H1 (cell line): ENCODE results near the gene RALGAPA2. TPM values are rescaled to one million over a fixed set of nuclear protein-coding genes. Genes with fewer than 3 reads are reported as not detected.

Experiments used
- CTCF ChIA-PET: fragments of 300-600 bp; sonication (Branson Sonifier 250); formaldehyde crosslinking; loops from one replicate; lab custom pipeline; 2021; ENCODE audit not compliant: partially characterized antibody; lab: Charles Lee
- POLR2A ChIA-PET: fragments of 300-600 bp; sonication (Branson Sonifier 250); formaldehyde crosslinking; loops from one replicate; lab custom pipeline; 2021; ENCODE audit warnings: inconsistent platforms; ENCODE audit not compliant: partially characterized antibody; lab: Charles Lee
- DNase-seq, 2 experiments: peaks; one replicate each; pipeline versions ENCODE4 v3.0.0 to v3.0.0-alpha.2; 2010 to 2022; ENCODE audit warnings: low spot score in 2 of 2, low read depth in 1 of 2, mixed read lengths in 1 of 2
- FAIRE-seq: peaks from 2 replicates; lab custom pipeline; 2011; peaks lifted over from hg19 to GRCh38; lab: Jason Lieb, UNC
- H2AFZ ChIP-seq: 2 replicates; pipeline ENCODE4 v1.8.1; 2012; ENCODE audit warnings: low read length, inconsistent platforms
- H2AK5ac ChIP-seq: 2 replicates; pipeline ENCODE4 v1.6.1; 2013; ENCODE audit warnings: low read depth, low read length
- H2BK120ac ChIP-seq: replicated peaks from 2 replicates; pipeline ENCODE3; 2013; ENCODE audit warnings: low read depth, low read length, inconsistent platforms
- H2BK12ac ChIP-seq: 2 replicates; pipeline ENCODE4 v1.6.1; 2013; ENCODE audit warnings: low read depth, low read length
- H2BK15ac ChIP-seq: 2 replicates; pipeline ENCODE4 v1.6.1; 2013; ENCODE audit warnings: low read length
- H2BK20ac ChIP-seq: 2 replicates; pipeline ENCODE4 v1.6.1; 2013; ENCODE audit warnings: low read length
- H2BK5ac ChIP-seq: 2 replicates; pipeline ENCODE4 v1.6.1; 2013; ENCODE audit warnings: low read depth, low read length
- H3K14ac ChIP-seq: 2 replicates; pipeline ENCODE4 v1.6.1; 2013; ENCODE audit warnings: inconsistent platforms; ENCODE audit not compliant: insufficient read length
- H3K18ac ChIP-seq: 2 replicates; pipeline ENCODE4 v1.6.1; 2013; ENCODE audit warnings: low read length; ENCODE audit errors: extremely low read depth
- H3K23ac ChIP-seq: 2 replicates; pipeline ENCODE4 v1.6.1; 2013; ENCODE audit warnings: inconsistent platforms; ENCODE audit not compliant: insufficient read length
- H3K23me2 ChIP-seq: 2 replicates; pipeline ENCODE4 v1.6.1; 2013; ENCODE audit warnings: low read depth, low read length
- H3K27ac ChIP-seq: 2 replicates; pipeline ENCODE4 v1.6.1; 2011; ENCODE audit warnings: low read depth, low read length, inconsistent platforms
- H3K27me3 ChIP-seq, 4 experiments: replicated peaks in 1 of 4; 1 replicate in 1 of 4; 2 replicates in 3 of 4; pipeline versions ENCODE4 v1.6.1 to v1.8.1; 2011 to 2013; ENCODE audit warnings: low read length in 3 of 4, mild to moderate bottlenecking in 3 of 4, inconsistent platforms in 2 of 4, mixed read lengths in 2 of 4, moderate library complexity in 1 of 4; ENCODE audit not compliant: control insufficient read depth in 3 of 4, insufficient read depth in 3 of 4; ENCODE audit errors: extremely low read depth in 1 of 4
- H3K36me3 ChIP-seq, 4 experiments: 2 replicates each; pipeline versions ENCODE4 v1.6.1 to v1.8.1; 2011 to 2013; ENCODE audit warnings: mild to moderate bottlenecking in 4 of 4, low read length in 3 of 4, moderate library complexity in 2 of 4, control low read depth in 1 of 4, inconsistent platforms in 1 of 4; ENCODE audit not compliant: insufficient read depth in 4 of 4, control insufficient read depth in 2 of 4
- H3K4ac ChIP-seq: replicated peaks from 2 replicates; pipeline ENCODE3; 2013; ENCODE audit warnings: low read length, low read depth, mixed read lengths, inconsistent platforms; ENCODE audit not compliant: insufficient read length
- H3K4me1 ChIP-seq, 4 experiments: replicated peaks in 1 of 4; 1 replicate in 1 of 4; 2 replicates in 3 of 4; pipeline versions ENCODE4 v1.6.1 to v1.8.1; 2011 to 2013; ENCODE audit warnings: low read length in 3 of 4, inconsistent platforms in 2 of 4, mixed read lengths in 1 of 4; ENCODE audit not compliant: insufficient read depth in 4 of 4, control insufficient read depth in 3 of 4
- H3K4me2 ChIP-seq, 2 experiments: 2 replicates each; pipeline versions ENCODE4 v1.6.1 to v1.8.1; 2011 to 2013; ENCODE audit warnings: low read depth in 2 of 2, low read length in 2 of 2, control low read depth in 1 of 2, inconsistent platforms in 1 of 2, mild to moderate bottlenecking in 1 of 2; ENCODE audit not compliant: insufficient read depth in 1 of 2
- H3K4me3 ChIP-seq, 4 experiments: fragments of 200-600, 300-600 bp in 1 of 4; sonication (generic), shearing (Covaris generic), sonication (Bioruptor Twin) in 1 of 4; 2 replicates each; pipeline versions ENCODE4 v1.5.1 to v1.8.1; 2011 to 2016; ENCODE audit warnings: low read length in 4 of 4, low read depth in 3 of 4, control low read depth in 2 of 4, inconsistent platforms in 2 of 4, mild to moderate bottlenecking in 2 of 4, mixed read lengths in 1 of 4, moderate library complexity in 1 of 4; ENCODE audit not compliant: insufficient read depth in 2 of 4; ENCODE audit errors: extremely low read depth in 1 of 4
- H3K56ac ChIP-seq: replicated peaks from 2 replicates; pipeline ENCODE3; 2013; ENCODE audit warnings: low read depth, mild to moderate bottlenecking, mixed read lengths, low read length, inconsistent platforms; ENCODE audit not compliant: insufficient read length
- H3K79me1 ChIP-seq: 2 replicates; pipeline ENCODE4 v1.6.1; 2013; ENCODE audit warnings: low read depth, low read length, control low read depth
- H3K79me2 ChIP-seq, 2 experiments: 2 replicates each; pipeline versions ENCODE4 v1.6.1 to v1.8.1; 2012 to 2013; ENCODE audit warnings: low read length in 2 of 2, mild to moderate bottlenecking in 2 of 2, inconsistent platforms in 1 of 2; ENCODE audit not compliant: insufficient read depth in 2 of 2, control insufficient read depth in 1 of 2
- H3K9ac ChIP-seq, 4 experiments: replicated peaks in 1 of 4; 1 replicate in 1 of 4; 2 replicates in 3 of 4; pipeline versions ENCODE4 v1.6.1 to v1.8.1; 2011 to 2013; ENCODE audit warnings: low read depth in 3 of 4, low read length in 3 of 4, control low read depth in 2 of 4, mild to moderate bottlenecking in 2 of 4, moderate library complexity in 2 of 4, inconsistent platforms in 1 of 4; ENCODE audit errors: extremely low read depth in 1 of 4
- H3K9me3 ChIP-seq, 2 experiments: 2 replicates each; pipeline versions ENCODE4 v1.6.1 to v1.8.1; 2012 to 2013; ENCODE audit warnings: mild to moderate bottlenecking in 2 of 2, moderate library complexity in 2 of 2, control low read depth in 1 of 2, inconsistent platforms in 1 of 2, low read depth in 1 of 2, low read length in 1 of 2, mixed read lengths in 1 of 2; ENCODE audit not compliant: insufficient read depth in 2 of 2
- H4K20me1 ChIP-seq, 2 experiments: replicated peaks in 1 of 2; 2 replicates each; pipeline versions ENCODE3 to v1.8.1; 2011 to 2013; ENCODE audit warnings: inconsistent platforms in 2 of 2, low read length in 2 of 2, mild to moderate bottlenecking in 1 of 2; ENCODE audit not compliant: insufficient read depth in 2 of 2, control insufficient read depth in 1 of 2
- H4K5ac ChIP-seq: 2 replicates; pipeline ENCODE4 v1.6.1; 2013; ENCODE audit warnings: low read length, low read depth, mixed read lengths, inconsistent platforms; ENCODE audit not compliant: insufficient read length
- H4K8ac ChIP-seq: 2 replicates; pipeline ENCODE4 v1.8.0; 2013; ENCODE audit warnings: mild to moderate bottlenecking, moderate library complexity, low read length, inconsistent platforms; ENCODE audit not compliant: insufficient read depth; ENCODE audit errors: extremely low read depth
- H4K91ac ChIP-seq: replicated peaks from 2 replicates; pipeline ENCODE3; 2013; ENCODE audit warnings: low read length, mixed read lengths, inconsistent platforms; ENCODE audit not compliant: insufficient read length
- CREB1 ChIP-seq: IDR thresholded peaks from 2 replicates; pipeline ENCODE4 v1.6.1; 2012; ENCODE audit warnings: inconsistent platforms
- GABPA ChIP-seq: IDR thresholded peaks from 2 replicates; pipeline ENCODE4 v1.6.1; 2011; ENCODE audit warnings: mild to moderate bottlenecking, low read length, moderate library complexity, borderline replicate concordance; ENCODE audit not compliant: insufficient read depth
- HDAC2 ChIP-seq, 2 experiments: fragments of 300-600 bp in 1 of 2; sonication (generic) in 1 of 2; IDR thresholded peaks; 2 replicates each; pipeline ENCODE4 v1.6.1; 2011 to 2012; ENCODE audit warnings: low read depth in 2 of 2, low read length in 2 of 2, mild to moderate bottlenecking in 2 of 2, moderate library complexity in 2 of 2, borderline replicate concordance in 1 of 2, inconsistent platforms in 1 of 2
- KDM1A ChIP-seq: fragments of 200-600, 300-600 bp; sonication (generic); IDR thresholded peaks from 2 replicates; pipeline ENCODE4 v1.7.1; 2016; ENCODE audit warnings: mild to moderate bottlenecking, low read length, borderline replicate concordance
- MAFK ChIP-seq: IDR thresholded peaks from 2 replicates; pipeline ENCODE4 v1.6.1; 2012; ENCODE audit warnings: low read depth, mild to moderate bottlenecking, improper control_type of control experiment, low read length
- RAD21 ChIP-seq, 2 experiments: IDR thresholded peaks in 1 of 2; conservative IDR thresholded peaks in 1 of 2; 2 replicates each; pipeline ENCODE4 v1.6.1; 2011; ENCODE audit warnings: low read depth in 2 of 2, low read length in 2 of 2, improper control_type of control experiment in 1 of 2, inconsistent platforms in 1 of 2, mild to moderate bottlenecking in 1 of 2, moderate library complexity in 1 of 2
- RXRA ChIP-seq: IDR thresholded peaks from 2 replicates; pipeline ENCODE4 v1.6.1; 2011; ENCODE audit warnings: low read depth, mild to moderate bottlenecking, low read length, moderate library complexity; ENCODE audit not compliant: insufficient read depth
- SIRT6 ChIP-seq: IDR thresholded peaks from one replicate; pipeline ENCODE4 v1.7.1; 2012; ENCODE audit warnings: low read length, inconsistent platforms
- TBP ChIP-seq: IDR thresholded peaks from 2 replicates; pipeline ENCODE4 v1.6.1; 2011; ENCODE audit warnings: low read depth, low read length, improper control_type of control experiment
- WGBS, 2 experiments: shearing (Covaris generic) in 1 of 2; methylation state at CpG; one replicate each; pipeline versions ENCODE4 v1.1.6 to v1.1.7; 2013 to 2015; ENCODE audit warnings: low lambda C conversion rate in 2 of 2, mixed read lengths in 2 of 2, inconsistent platforms in 1 of 2, low coverage in 1 of 2, missing lambda C conversion rate in 1 of 2; ENCODE audit not compliant: insufficient replicate concordance in 2 of 2, insufficient coverage in 1 of 2, insufficient read length in 1 of 2; ENCODE audit errors: extremely low coverage in 1 of 2, missing lambda C conversion rate in 1 of 2; 5-methylcytosine and 5-hydroxymethylcytosine counted together
- polyA plus RNA-seq, 7 experiments: library from polyadenylated mRNA; depleted of rRNA in 3 of 7; stranded (reverse) in 5 of 7; unstranded in 2 of 7; fragments of >200 nt in 5 of 7; fragments of 200-250 nt in 2 of 7; gene quantifications; 1 replicate in 5 of 7; 2 replicates in 1 of 7; 4 replicates in 1 of 7; pipeline versions ENCODE4 v1.2.1 to v1.2.3, GENCODE V29; 2011 to 2013; ENCODE audit warnings: missing spikeins in 2 of 7, mixed read lengths in 2 of 7
- total RNA-seq: library from RNA; stranded (reverse); fragmentation: NEBNext Ultra II Directional; extraction: Animal tissue kit (Norgen Biotek cat#: 25700); gene quantifications from 2 replicates; pipeline ENCODE4 v1.2.1, GENCODE V29; 2021
- TF ChIP-seq, protein P1 (sequence below): IDR thresholded peaks from 2 replicates; pipeline ENCODE4 v1.6.1; 2012; ENCODE audit warnings: low read length, inconsistent platforms

RALGAPA2 gene
- total and polyA plus RNA-seq, 2 of the 8 experiments (the other 6 are each of a cell fraction or from before 2014, with no cell fraction given) = 5.1 to 25.5 TPM

DNA sequence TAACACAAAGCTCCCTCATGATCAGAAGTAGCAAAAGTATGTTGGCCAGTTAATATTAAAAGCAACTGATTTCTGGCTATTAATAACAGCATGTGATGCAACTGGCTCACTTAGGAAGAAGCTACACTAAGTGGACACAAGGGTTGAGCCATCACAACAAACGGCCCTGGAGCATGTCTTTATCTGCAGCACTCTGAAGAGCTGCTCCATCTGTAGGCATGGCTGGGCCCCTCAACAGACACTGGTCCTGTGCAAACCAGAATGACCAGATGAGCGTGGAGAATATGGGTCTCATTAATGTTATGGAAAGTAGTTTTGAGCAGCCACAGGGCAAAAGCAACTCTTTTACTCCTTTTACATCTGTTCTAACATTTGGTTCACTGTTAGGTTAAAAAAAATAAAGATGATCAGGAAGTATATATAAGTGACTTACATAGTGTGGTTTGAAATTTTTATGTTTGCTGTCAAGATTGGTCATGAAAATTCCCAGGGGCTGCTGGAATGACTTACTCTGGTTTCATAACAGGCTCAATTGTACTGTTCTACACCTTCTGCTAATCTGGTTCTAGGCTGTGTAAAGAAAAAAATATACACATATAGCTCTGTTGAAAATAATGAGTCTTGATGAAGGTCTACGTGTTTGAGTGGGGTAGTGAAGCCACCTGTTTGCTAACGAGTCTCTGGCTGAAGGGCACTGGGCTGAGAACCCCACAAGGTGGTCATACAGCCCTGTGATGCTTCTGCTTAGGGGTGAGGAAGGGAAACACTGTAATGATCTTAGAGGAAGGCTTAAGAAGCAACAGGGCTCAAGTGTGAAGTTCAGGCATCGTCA is 286.4 kb downstream of the RALGAPA2 start:
- POLR2A ChIA-PET = no interaction called here
- FAIRE-seq = no peak
- TF ChIP-seq MAFK (no peak), RAD21 (IDR thresholded peaks at IDR 0.05 in 1 of 2, conservative IDR thresholded peaks at IDR 0.05 in 1 of 2; ENCODE audit: low read depth in 2 of 2, low read length in 2 of 2) (no peak), GABPA (no peak), CREB1 (no peak), TBP (no peak), SIRT6 (no peak), RXRA (no peak), HDAC2 (IDR thresholded peaks at IDR 0.05; ENCODE audit: borderline replicate concordance in 1 of 2, low read depth in 2 of 2, low read length in 2 of 2) (no peak), KDM1A (no peak)
- TF ChIP-seq, protein P1, sequence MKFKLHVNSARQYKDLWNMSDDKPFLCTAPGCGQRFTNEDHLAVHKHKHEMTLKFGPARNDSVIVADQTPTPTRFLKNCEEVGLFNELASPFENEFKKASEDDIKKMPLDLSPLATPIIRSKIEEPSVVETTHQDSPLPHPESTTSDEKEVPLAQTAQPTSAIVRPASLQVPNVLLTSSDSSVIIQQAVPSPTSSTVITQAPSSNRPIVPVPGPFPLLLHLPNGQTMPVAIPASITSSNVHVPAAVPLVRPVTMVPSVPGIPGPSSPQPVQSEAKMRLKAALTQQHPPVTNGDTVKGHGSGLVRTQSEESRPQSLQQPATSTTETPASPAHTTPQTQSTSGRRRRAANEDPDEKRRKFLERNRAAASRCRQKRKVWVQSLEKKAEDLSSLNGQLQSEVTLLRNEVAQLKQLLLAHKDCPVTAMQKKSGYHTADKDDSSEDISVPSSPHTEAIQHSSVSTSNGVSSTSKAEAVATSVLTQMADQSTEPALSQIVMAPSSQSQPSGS = no peak

More for the DNA sequence above, 286.4 kb downstream of the RALGAPA2 start:
- no peaks in the 10 kb centered on the region for H3K9me3 ChIP-seq
- no peak overlapping the region for H3K27ac ChIP-seq
- no peaks in the 10 kb centered on the region; the same call in 1 of the 2 replicates for H3K79me1 ChIP-seq
- H4K5ac ChIP-seq = no peak overlapping the region
- no peak overlapping the region for H2BK120ac ChIP-seq
- H3K18ac ChIP-seq = no peak overlapping the region
- H3K4ac ChIP-seq = no peak overlapping the region
- H2AFZ ChIP-seq = no peak overlapping the region
- H3K14ac ChIP-seq = no peak overlapping the region
- H3K27me3 ChIP-seq = no peaks in the 10 kb centered on the region
- H3K4me1 ChIP-seq = 0 out of 7 replicates have a peak, but pooled peaks cover 0 to 2% (median 0%) of the 10 kb centered on the region in 4 experiments
- no peak for DNase-seq
- H3K56ac ChIP-seq = no peak overlapping the region
- no peak overlapping the region for H2AK5ac ChIP-seq
- peak overlapping the region in 1 of 4 experiments; percentile 21; a peak in 1 of 7 replicates for H3K9ac ChIP-seq
- CTCF ChIA-PET = interaction anchor here (0.8 to 2.4 kb wide), 5 partner anchors 11 to 112 kb away, joined by 3 to 5 read pairs (median 4); no protein-coding TSS in a partner anchor
- H3K4me2 ChIP-seq = no peak overlapping the region
- no peak overlapping the region; the same call in 1 of the 2 replicates for H2BK5ac ChIP-seq
- no peaks in the 10 kb centered on the region for H3K23me2 ChIP-seq
- H3K23ac ChIP-seq = no peak overlapping the region
- H4K8ac ChIP-seq = no peak overlapping the region
- no peaks in the 10 kb centered on the region for H3K36me3 ChIP-seq
- 80% methylated on average over 5 of the region's 5 CpGs; no CpG with 5 or more reads in 1 of the 2 experiments for WGBS, 2 experiments
- no peak overlapping the region for H2BK20ac ChIP-seq
- H4K91ac ChIP-seq = no peak overlapping the region
- H2BK12ac ChIP-seq = no peak overlapping the region
- H4K20me1 ChIP-seq = no peaks in the 10 kb centered on the region
- no peaks in the 10 kb centered on the region for H3K79me2 ChIP-seq
- no peak overlapping the region for H2BK15ac ChIP-seq
- H3K4me3 ChIP-seq = no peak overlapping the region
